ENCODE data around the gene OBI1. TPM values are rescaled to one million over a fixed set of nuclear protein-coding genes. Genes with fewer than 3 reads are reported as not detected.

Gene OBI1
- total RNA-seq, 1 donor from 2014 or later = 10.0 TPM

Other genes starting within 250 kb of the OBI1 start
- not detected for gene POU4F1, start 55.6 kb downstream of the OBI1 start, total RNA-seq

Data from left ventricle myocardium inferior (tissue), 1 donor.